Lower lobe of right lung (tissue), 2 donors: ENCODE results near the gene GALP. TPM values are rescaled to one million over a fixed set of nuclear protein-coding genes. Genes with fewer than 3 reads are reported as not detected.

ENCODE experiments used
- ATAC-seq, 2 donors: fragments of 200-7000 bp; cut with Tn5 transposase; one replicate each; pipeline ENCODE4 v1.9.1; 2020 to 2022; ENCODE audit warnings: mild to moderate bottlenecking in 2 of 2, moderate library complexity in 2 of 2
- DNase-seq: peaks from one replicate; pipeline ENCODE4 v3.0.0-alpha.2; 2020
- H3K27ac ChIP-seq: fragments of 200-600 bp; one replicate; pipeline ENCODE4 v1.8.0; 2022
- H3K27me3 ChIP-seq: fragments of 200-600 bp; one replicate; pipeline ENCODE4 v1.8.0; 2022; ENCODE audit warnings: low read depth
- H3K36me3 ChIP-seq: fragments of 200-600 bp; one replicate; pipeline ENCODE4 v1.8.0; 2022; ENCODE audit warnings: mild to moderate bottlenecking
- H3K4me1 ChIP-seq: fragments of 200-600 bp; one replicate; pipeline ENCODE4 v1.8.0; 2022
- H3K4me3 ChIP-seq: fragments of 200-600 bp; one replicate; pipeline ENCODE4 v1.8.0; 2022; ENCODE audit warnings: mild to moderate bottlenecking
- H3K9me3 ChIP-seq: fragments of 200-600 bp; one replicate; pipeline ENCODE4 v1.8.0; 2022
- intact Hi-C: fragments of 100-400 bp; cut with DNase I; formaldehyde crosslinking; loops from one replicate; pipeline ENCODE4 v1.11.0; 2022
- total RNA-seq: library from RNA; stranded (reverse); fragmentation: NEBNext Ultra II Directional; extraction: Animal tissue kit (Norgen Biotek cat#: 25700); gene quantifications from one replicate; pipeline ENCODE4 v1.2.1, GENCODE V29; 2021
- TF ChIP-seq, protein P1 (sequence below): fragments of 200-600 bp; IDR thresholded peaks from one replicate; pipeline ENCODE4 v1.8.0; 2022; ENCODE audit warnings: antibody characterized with exemption, mild to moderate bottlenecking
- donor health status: DM: no; HTN: yes; CAD: no; lungs with severe emphysema.

Gene GALP
- total RNA-seq, 1 donor from 2014 or later = not detected

DNA sequence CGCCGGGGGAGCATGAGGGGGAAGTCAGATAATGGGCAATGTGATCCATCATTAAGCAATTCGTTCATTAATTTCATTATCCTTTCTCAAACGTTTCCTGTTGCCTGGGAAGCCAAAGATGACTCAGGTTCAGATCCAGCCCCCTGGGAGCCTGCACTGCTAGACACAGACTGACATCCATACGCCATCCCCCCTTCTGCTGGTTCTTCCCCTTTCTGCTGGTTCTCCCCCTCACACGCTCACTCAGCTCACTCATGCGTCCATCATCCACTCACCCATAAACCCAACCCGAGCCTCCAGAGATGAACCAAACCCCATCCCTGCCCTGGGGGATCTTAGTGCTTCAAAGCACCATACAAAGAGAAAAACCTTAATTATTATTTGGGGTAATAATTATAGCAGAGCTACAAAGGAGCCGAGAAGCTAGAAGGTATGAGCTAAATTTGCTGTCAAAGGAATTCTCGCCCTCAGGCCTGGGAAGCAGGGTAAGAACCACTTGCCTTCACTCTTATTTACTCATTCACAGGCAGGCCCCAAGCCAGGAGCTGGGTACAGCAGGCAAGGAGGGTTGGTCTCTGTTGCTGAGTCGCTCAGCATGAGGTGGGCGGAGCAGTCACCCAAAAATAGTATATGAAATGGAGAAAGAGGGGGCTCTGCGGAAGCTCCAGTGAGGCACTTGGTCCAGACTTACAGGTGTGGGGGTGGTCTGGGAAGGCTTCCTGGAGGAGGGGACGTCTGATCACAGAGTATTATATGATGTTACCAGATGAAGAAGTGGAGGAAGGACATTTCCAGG lies 41.8 kb upstream of the GALP start:
- Histone ChIP-seq H3K36me3 (no peaks in the 10 kb centered on the region), H3K9me3 (no peaks in the 10 kb centered on the region), H3K4me1 (peaks cover 15% of the 10 kb centered on the region), H3K27ac (peak overlapping the region; percentile 65), H3K27me3 (no peaks in the 10 kb centered on the region), H3K4me3 (no peak overlapping the region)
- TF ChIP-seq, protein P1, sequence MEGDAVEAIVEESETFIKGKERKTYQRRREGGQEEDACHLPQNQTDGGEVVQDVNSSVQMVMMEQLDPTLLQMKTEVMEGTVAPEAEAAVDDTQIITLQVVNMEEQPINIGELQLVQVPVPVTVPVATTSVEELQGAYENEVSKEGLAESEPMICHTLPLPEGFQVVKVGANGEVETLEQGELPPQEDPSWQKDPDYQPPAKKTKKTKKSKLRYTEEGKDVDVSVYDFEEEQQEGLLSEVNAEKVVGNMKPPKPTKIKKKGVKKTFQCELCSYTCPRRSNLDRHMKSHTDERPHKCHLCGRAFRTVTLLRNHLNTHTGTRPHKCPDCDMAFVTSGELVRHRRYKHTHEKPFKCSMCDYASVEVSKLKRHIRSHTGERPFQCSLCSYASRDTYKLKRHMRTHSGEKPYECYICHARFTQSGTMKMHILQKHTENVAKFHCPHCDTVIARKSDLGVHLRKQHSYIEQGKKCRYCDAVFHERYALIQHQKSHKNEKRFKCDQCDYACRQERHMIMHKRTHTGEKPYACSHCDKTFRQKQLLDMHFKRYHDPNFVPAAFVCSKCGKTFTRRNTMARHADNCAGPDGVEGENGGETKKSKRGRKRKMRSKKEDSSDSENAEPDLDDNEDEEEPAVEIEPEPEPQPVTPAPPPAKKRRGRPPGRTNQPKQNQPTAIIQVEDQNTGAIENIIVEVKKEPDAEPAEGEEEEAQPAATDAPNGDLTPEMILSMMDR = no peak
- intact Hi-C loops = no loop called here
- peak; percentile 67 to 76 for ATAC-seq
- DNase-seq = peak; percentile 71

DNA sequence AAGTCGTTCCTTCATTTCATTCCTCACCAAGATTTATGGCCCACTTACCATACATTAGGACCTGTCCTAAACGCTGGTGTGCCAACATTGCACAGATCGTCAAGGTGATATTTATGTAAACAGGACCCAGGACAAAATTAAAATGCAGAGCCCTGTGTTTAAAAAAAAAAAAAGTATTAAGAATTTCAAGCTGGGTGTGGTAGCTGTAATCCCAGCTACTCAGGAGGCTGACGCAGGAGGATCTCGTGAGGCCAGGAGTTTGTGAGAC lies 41.2 kb upstream of the GALP start:
- TF ChIP-seq, protein P1 = no peak
- no peaks in the 10 kb centered on the region for H3K36me3 ChIP-seq
- H3K27me3 ChIP-seq = no peaks in the 10 kb centered on the region
- intact Hi-C loops = no loop called here
- H3K27ac ChIP-seq = peak overlapping the region; percentile 65
- H3K4me1 ChIP-seq = peaks cover 16% of the 10 kb centered on the region
- DNase-seq (no peak), ATAC-seq (no peak)
- no peaks in the 10 kb centered on the region for H3K9me3 ChIP-seq
- H3K4me3 ChIP-seq = no peak overlapping the region

DNA sequence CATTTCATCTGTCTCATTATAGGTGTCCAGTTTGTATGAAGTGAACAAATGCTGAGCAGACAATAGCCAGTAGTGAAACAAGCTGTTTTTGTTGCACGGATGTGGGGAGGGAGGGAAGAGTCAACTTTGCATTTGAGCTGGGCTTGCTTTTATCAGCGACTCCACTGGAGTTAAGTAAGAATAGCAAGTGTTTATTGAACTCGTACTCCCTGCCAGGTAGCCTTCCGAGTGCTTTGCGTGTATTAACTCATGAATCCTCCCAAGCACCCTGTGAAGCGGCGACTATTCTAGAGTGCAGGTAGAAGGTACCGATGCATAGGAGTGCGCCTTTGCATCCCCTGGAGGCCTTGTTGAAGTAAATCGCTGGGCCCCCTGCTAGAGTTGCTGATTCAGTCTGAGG lies 39.4 kb upstream of the GALP start:
- DNase-seq = no peak
- Histone ChIP-seq H3K36me3 (no peaks in the 10 kb centered on the region), H3K4me1 (peaks cover 25% of the 10 kb centered on the region), H3K27me3 (no peaks in the 10 kb centered on the region), H3K9me3 (no peaks in the 10 kb centered on the region), H3K27ac (peak overlapping the region; percentile 72), H3K4me3 (no peak overlapping the region)
- intact Hi-C loops = no loop called here
- ATAC-seq = no peak
- TF ChIP-seq, protein P1 = no peak

DNA sequence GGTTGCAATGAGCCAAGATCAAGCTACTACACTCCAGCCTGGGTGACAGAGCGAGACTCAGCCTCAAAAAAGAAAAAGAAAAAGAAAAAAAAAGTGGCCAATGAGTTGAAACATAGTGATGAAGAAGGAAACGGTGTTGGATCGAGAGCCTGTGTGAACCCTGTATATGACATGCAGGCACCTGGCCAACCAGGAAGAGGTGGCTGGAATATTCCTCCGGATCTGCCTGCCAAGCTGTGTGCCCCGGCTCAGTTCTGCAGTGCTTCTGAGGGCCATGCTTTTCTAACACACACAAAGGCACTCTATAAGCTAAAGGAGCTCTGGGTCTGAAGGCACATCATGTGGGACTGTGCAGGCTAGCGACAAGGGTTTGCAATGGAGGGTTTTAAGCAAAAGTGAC lies 38.4 kb upstream of the GALP start:
- DNase-seq = peak; percentile 81
- peaks cover 33% of the 10 kb centered on the region for H3K4me1 ChIP-seq

DNA sequence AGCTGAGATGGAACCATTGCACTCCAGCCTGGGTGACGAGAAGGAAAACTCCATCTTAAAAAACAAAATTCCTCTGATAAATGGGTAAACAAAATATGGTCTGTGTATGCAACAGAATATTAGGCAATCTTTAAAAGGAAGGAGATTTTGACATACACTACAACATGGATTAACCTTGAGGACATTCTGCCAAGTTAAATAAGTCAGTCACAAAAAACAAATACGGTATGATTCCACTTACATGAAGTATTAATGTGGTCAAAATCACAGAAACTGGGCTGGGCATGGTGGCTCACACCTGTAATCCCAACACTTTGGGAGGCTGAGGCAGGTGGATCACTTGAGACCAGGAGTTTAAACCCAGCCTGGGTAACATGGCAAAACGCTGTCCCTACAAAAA lies 37.7 kb upstream of the GALP start:
- DNase-seq (peak; percentile 41), ATAC-seq (no peak)
- Histone ChIP-seq H3K9me3 (no peaks in the 10 kb centered on the region), H3K27ac (peak overlapping the region; percentile 72), H3K27me3 (no peaks in the 10 kb centered on the region), H3K36me3 (no peaks in the 10 kb centered on the region), H3K4me3 (no peak overlapping the region), H3K4me1 (peaks cover 35% of the 10 kb centered on the region)
- TF ChIP-seq, protein P1 = no peak
- intact Hi-C loops = no loop called here

More for the DNA sequence above, 38.4 kb upstream of the GALP start:
- ATAC-seq = no peak
- TF ChIP-seq, protein P1 = no peak
- Histone ChIP-seq H3K27me3 (no peaks in the 10 kb centered on the region), H3K9me3 (no peaks in the 10 kb centered on the region), H3K4me3 (no peak overlapping the region), H3K36me3 (no peaks in the 10 kb centered on the region), H3K27ac (peak overlapping the region; percentile 72)
- intact Hi-C loops = no loop called here
